Measurements from ENCODE around the gene TNXB. TPM values are rescaled to one million over a fixed set of nuclear protein-coding genes. Genes with fewer than 3 reads are reported as not detected.

TNXB gene
- total and polyA plus RNA-seq, 9 of the 15 experiments (the other 6 are each of a cell fraction or from before 2014, with no cell fraction given) = 0.14 to 28.1 (median 12.4) TPM

DNA sequence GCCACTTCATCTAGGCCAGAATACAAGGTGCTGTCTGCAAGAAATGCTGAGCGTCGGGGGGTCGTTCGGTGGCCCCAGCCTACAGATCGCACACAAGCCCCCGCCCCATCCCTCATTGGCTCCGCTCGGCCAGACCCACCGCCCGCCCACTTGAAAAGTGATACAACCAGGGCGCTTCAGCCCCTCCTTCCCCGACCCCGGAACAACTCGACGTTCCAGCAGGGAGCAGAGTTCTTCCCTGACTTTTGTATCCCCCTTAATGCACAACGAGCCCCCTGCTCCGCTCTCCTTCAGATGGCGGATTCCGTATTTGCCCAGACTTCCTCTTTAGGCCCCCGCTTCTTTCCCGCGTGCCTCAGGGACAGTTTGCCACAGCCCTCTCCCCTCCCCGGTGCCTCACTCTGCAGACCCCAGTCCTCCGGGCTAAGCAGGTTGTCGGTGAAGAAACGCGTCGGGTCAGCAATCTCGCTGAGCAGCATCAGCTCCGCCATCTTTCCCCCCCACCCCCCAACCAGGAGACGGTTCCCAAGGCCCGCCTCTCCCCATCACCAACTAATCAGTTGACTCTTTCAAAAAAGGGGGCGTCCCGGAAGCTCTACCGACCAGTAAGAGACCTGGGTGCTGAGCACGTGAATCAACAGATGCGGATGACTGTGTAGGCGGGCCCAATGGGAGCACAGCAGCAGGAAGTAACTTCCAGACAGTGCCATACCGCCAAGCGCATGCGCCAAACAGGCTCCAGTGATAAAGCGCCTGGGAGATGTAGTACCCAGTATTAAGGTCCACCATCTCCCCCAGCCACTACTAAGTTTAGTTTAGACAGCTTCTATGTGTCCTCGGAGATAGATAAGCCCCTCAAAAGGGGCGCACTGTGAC lies 18.8 kb upstream of the TNXB start, which contains the start of gene ATF6B (continued):
- TF ChIP-seq MYNN (IDR thresholded peaks at IDR 0.05) (no peak), MYNN (CRISPR knock-in tag; IDR thresholded peaks at IDR 0.05) (no peak), KLF16 (IDR thresholded peaks at IDR 0.05) (no peak), CBX8 (IDR thresholded peaks at IDR 0.05; ENCODE audit: borderline replicate concordance, extremely low read depth, low read depth, low read length, poor library complexity, severe bottlenecking) (no peak), EGR1 (conservative IDR thresholded peaks at IDR 0.05) (peak; percentile 90), BDP1 (IDR thresholded peaks at IDR 0.05; ENCODE audit: insufficient read depth, insufficient read length) (no peak), MED1 (CRISPR knock-in tag; IDR thresholded peaks at IDR 0.05; ENCODE audit: borderline replicate concordance) (no peak), ZNF431 (CRISPR knock-in tag; IDR thresholded peaks at IDR 0.05) (no peak), TBL1XR1 (IDR thresholded peaks at IDR 0.05; ENCODE audit: low read length in 2 of 2) (no peak), MXI1 (IDR thresholded peaks at IDR 0.05; ENCODE audit: low read depth, low read length) (0 out of 2 replicates have a peak, but pooled peaks have one; percentile 45), SLC30A9 (CRISPR knock-in tag; IDR thresholded peaks at IDR 0.05) (no peak), LARP7 (IDR thresholded peaks at IDR 0.05) (peak; percentile 22; the same call in 1 of the 2 replicates), ESRRB (CRISPR knock-in tag; IDR thresholded peaks at IDR 0.05; ENCODE audit: borderline replicate concordance) (no peak), ETV5 (CRISPR knock-in tag; IDR thresholded peaks at IDR 0.05; ENCODE audit: low read depth) (0 out of 2 replicates have a peak, but pooled peaks have one; percentile 12), ZC3H11A (IDR thresholded peaks at IDR 0.05; ENCODE audit: low read depth, low read length) (no peak), ZNF133 (CRISPR knock-in tag; IDR thresholded peaks at IDR 0.05) (no peak), ZBTB17 (CRISPR knock-in tag; IDR thresholded peaks at IDR 0.05) (peak; percentile 72), PTTG1 (tag; IDR thresholded peaks at IDR 0.05; ENCODE audit: low read depth) (no peak), CC2D1A (IDR thresholded peaks at IDR 0.05) (peak; percentile 52; the same call in 1 of the 2 replicates)
- TF ChIP-seq, protein P1, sequence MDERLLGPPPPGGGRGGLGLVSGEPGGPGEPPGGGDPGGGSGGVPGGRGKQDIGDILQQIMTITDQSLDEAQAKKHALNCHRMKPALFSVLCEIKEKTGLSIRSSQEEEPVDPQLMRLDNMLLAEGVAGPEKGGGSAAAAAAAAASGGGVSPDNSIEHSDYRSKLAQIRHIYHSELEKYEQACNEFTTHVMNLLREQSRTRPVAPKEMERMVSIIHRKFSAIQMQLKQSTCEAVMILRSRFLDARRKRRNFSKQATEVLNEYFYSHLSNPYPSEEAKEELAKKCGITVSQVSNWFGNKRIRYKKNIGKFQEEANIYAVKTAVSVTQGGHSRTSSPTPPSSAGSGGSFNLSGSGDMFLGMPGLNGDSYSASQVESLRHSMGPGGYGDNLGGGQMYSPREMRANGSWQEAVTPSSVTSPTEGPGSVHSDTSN (CRISPR knock-in tag; IDR thresholded peaks at IDR 0.05; ENCODE audit: low read depth) = no peak
- TF ChIP-seq, protein P1 (tag; conservative IDR thresholded peaks at IDR 0.05; ENCODE audit: low read depth) = no peak
- TF ChIP-seq, protein P2, sequence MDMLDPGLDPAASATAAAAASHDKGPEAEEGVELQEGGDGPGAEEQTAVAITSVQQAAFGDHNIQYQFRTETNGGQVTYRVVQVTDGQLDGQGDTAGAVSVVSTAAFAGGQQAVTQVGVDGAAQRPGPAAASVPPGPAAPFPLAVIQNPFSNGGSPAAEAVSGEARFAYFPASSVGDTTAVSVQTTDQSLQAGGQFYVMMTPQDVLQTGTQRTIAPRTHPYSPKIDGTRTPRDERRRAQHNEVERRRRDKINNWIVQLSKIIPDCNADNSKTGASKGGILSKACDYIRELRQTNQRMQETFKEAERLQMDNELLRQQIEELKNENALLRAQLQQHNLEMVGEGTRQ (CRISPR knock-in tag; IDR thresholded peaks at IDR 0.05) = peak; percentile 93
- TF ChIP-seq, protein P3, sequence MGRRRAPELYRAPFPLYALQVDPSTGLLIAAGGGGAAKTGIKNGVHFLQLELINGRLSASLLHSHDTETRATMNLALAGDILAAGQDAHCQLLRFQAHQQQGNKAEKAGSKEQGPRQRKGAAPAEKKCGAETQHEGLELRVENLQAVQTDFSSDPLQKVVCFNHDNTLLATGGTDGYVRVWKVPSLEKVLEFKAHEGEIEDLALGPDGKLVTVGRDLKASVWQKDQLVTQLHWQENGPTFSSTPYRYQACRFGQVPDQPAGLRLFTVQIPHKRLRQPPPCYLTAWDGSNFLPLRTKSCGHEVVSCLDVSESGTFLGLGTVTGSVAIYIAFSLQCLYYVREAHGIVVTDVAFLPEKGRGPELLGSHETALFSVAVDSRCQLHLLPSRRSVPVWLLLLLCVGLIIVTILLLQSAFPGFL (CRISPR knock-in tag; IDR thresholded peaks at IDR 0.05) = no peak
- TF ChIP-seq, protein P4, sequence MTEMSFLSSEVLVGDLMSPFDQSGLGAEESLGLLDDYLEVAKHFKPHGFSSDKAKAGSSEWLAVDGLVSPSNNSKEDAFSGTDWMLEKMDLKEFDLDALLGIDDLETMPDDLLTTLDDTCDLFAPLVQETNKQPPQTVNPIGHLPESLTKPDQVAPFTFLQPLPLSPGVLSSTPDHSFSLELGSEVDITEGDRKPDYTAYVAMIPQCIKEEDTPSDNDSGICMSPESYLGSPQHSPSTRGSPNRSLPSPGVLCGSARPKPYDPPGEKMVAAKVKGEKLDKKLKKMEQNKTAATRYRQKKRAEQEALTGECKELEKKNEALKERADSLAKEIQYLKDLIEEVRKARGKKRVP (CRISPR knock-in tag; IDR thresholded peaks at IDR 0.05) = 0 out of 2 replicates have a peak, but pooled peaks have one; percentile 35

Measured in K562 (cell line).